ENCODE measurements around the gene TM7SF2. TPM values are rescaled to one million over a fixed set of nuclear protein-coding genes. Genes with fewer than 3 reads are reported as not detected.

The TM7SF2 gene
- total and polyA plus RNA-seq, 5 donors from 2014 or later, result 8.0 to 20.2 (median 10.4) TPM

- Mint-ChIP-seq H3K27ac (no peak overlapping the region), H3K27me3 (peaks cover 16% of the 10 kb centered on the region), H3K4me1 (no peaks in the 10 kb centered on the region), H3K9me3 (no peaks in the 10 kb centered on the region), H3K36me3 (no peaks in the 10 kb centered on the region), H3K4me3 (no peak overlapping the region)
- Histone ChIP-seq H3K4me1 (ENCODE audit: control insufficient read depth, insufficient read depth, low read length, poor library complexity, severe bottlenecking) (no peaks in the 10 kb centered on the region), H3K27ac (ENCODE audit: insufficient read depth, low read length, poor library complexity, severe bottlenecking) (no peak overlapping the region), H3K27me3 (ENCODE audit: control insufficient read depth, insufficient read depth, low read length) (no peaks in the 10 kb centered on the region), H3K36me3 (ENCODE audit: control insufficient read depth, insufficient read depth, low read length) (no peaks in the 10 kb centered on the region), H3K4me3 (ENCODE audit: low read depth, low read length) (no peak overlapping the region), H3K9me3 (ENCODE audit: control insufficient read depth in 2 of 2, low read length in 2 of 2) (no peaks in the 10 kb centered on the region)
- no peak for DNase-seq
- no peak for ATAC-seq (ENCODE audit: low read depth in 2 of 2)
Measured at GRCh38 chr11:65159012-65159411, 47.3 kb downstream of the TM7SF2 start.

- peak overlapping the region in 1 of 3 donors; percentile 2 for H3K27ac Mint-ChIP-seq
- no peaks in the 10 kb centered on the region for H3K27me3 ChIP-seq (ENCODE audit: control insufficient read depth, insufficient read depth, low read length)
- H3K4me3 Mint-ChIP-seq, result no peak overlapping the region
- no peaks in the 10 kb centered on the region for H3K9me3 Mint-ChIP-seq
- no peak overlapping the region for H3K4me3 ChIP-seq (ENCODE audit: low read depth, low read length)
- DNase-seq (no peak), ATAC-seq (ENCODE audit: low read depth in 2 of 2) (no peak)
- H3K4me1 Mint-ChIP-seq, result no peaks in the 10 kb centered on the region
- peaks cover 20% of the 10 kb centered on the region for H3K27me3 Mint-ChIP-seq
- no peaks in the 10 kb centered on the region for H3K4me1 ChIP-seq (ENCODE audit: control insufficient read depth, insufficient read depth, low read length, poor library complexity, severe bottlenecking)
- no peaks in the 10 kb centered on the region for H3K9me3 ChIP-seq (ENCODE audit: control insufficient read depth in 2 of 2, low read length in 2 of 2)
- H3K36me3 ChIP-seq (ENCODE audit: control insufficient read depth, insufficient read depth, low read length), result no peaks in the 10 kb centered on the region
- H3K36me3 Mint-ChIP-seq, result no peaks in the 10 kb centered on the region
- H3K27ac ChIP-seq (ENCODE audit: insufficient read depth, low read length, poor library complexity, severe bottlenecking), result no peak overlapping the region
Measured at GRCh38 chr11:65160643-65161042, 49.0 kb downstream of the TM7SF2 start.

GRCh38 chr11:65163684-65164083, 52.0 kb downstream of the TM7SF2 start:
- no peak for DNase-seq
- Histone ChIP-seq H3K36me3 (ENCODE audit: control insufficient read depth, insufficient read depth, low read length) (no peaks in the 10 kb centered on the region), H3K27ac (ENCODE audit: insufficient read depth, low read length, poor library complexity, severe bottlenecking) (no peak overlapping the region), H3K4me1 (ENCODE audit: control insufficient read depth, insufficient read depth, low read length, poor library complexity, severe bottlenecking) (no peaks in the 10 kb centered on the region), H3K27me3 (ENCODE audit: control insufficient read depth, insufficient read depth, low read length) (no peaks in the 10 kb centered on the region), H3K9me3 (ENCODE audit: control insufficient read depth in 2 of 2, low read length in 2 of 2) (no peaks in the 10 kb centered on the region), H3K4me3 (ENCODE audit: low read depth, low read length) (no peak overlapping the region)
- H3K9me3 Mint-ChIP-seq, result peaks cover 0 to 2% (median 0%) of the 10 kb centered on the region in 7 donors
- H3K27ac Mint-ChIP-seq, result no peak overlapping the region
- no peak for ATAC-seq (ENCODE audit: low read depth in 2 of 2)
- H3K36me3 Mint-ChIP-seq, result no peaks in the 10 kb centered on the region
- peaks cover 0 to 2% (median 0%) of the 10 kb centered on the region in 4 donors for H3K4me1 Mint-ChIP-seq
- peaks cover 20% of the 10 kb centered on the region for H3K27me3 Mint-ChIP-seq
- H3K4me3 Mint-ChIP-seq, result no peak overlapping the region

Other genes with a start within 250 kb of the TM7SF2 start
- 201 TPM for gene EHD1, start 233.3 kb upstream of the TM7SF2 start, total RNA-seq
- gene EHD1, start 233.3 kb upstream of the TM7SF2 start, polyA plus RNA-seq, result 100 to 1,000 TPM; 180 to 223 (median 183) TPM
- gene ATG2A, start 194.7 kb upstream of the TM7SF2 start, total RNA-seq, result 234 TPM
- gene ATG2A, start 194.7 kb upstream of the TM7SF2 start, polyA plus RNA-seq, result 1 to 10 TPM; 5.8 to 8.0 (median 6.4) TPM
- gene PPP2R5B, start 187.2 kb upstream of the TM7SF2 start, total RNA-seq, result 34.5 TPM
- 1 to 10 TPM; 3.6 to 4.9 (median 3.8) TPM for gene PPP2R5B, start 187.2 kb upstream of the TM7SF2 start, polyA plus RNA-seq
- not detected for gene GPHA2, start 176.0 kb upstream of the TM7SF2 start, total RNA-seq
- not detected for gene GPHA2, start 176.0 kb upstream of the TM7SF2 start, polyA plus RNA-seq
- gene MAJIN, start 139.8 kb upstream of the TM7SF2 start, total RNA-seq, result not detected
- under 1 TPM in 3 of 4 donors, not detected in 1; 0.46 to 0.64 (median 0.51) TPM for gene MAJIN, start 139.8 kb upstream of the TM7SF2 start, polyA plus RNA-seq
- not detected for gene BATF2, start 114.9 kb upstream of the TM7SF2 start, total RNA-seq
- not detected for gene BATF2, start 114.9 kb upstream of the TM7SF2 start, polyA plus RNA-seq
- 16.5 TPM for gene ARL2, start 97.7 kb upstream of the TM7SF2 start, total RNA-seq
- gene ARL2, start 97.7 kb upstream of the TM7SF2 start, polyA plus RNA-seq, result 10 to 100 TPM; 57.6 to 67.6 (median 66.1) TPM
- 17.4 TPM for gene SNX15, start 84.4 kb upstream of the TM7SF2 start, total RNA-seq
- 10 to 100 TPM in 3 of 4 donors, 1 to 10 TPM in 1; 9.4 to 15.6 (median 11.1) TPM for gene SNX15, start 84.4 kb upstream of the TM7SF2 start, polyA plus RNA-seq
- 4.2 TPM for gene SAC3D1, start 70.7 kb upstream of the TM7SF2 start, total RNA-seq
- 10 to 100 TPM; 11.7 to 15.3 (median 13.4) TPM for gene SAC3D1, start 70.7 kb upstream of the TM7SF2 start, polyA plus RNA-seq
- 16.4 TPM for gene NAALADL1, start 53.3 kb upstream of the TM7SF2 start, total RNA-seq
- gene NAALADL1, start 53.3 kb upstream of the TM7SF2 start, polyA plus RNA-seq, result 10 to 100 TPM; 23.9 to 52.2 (median 32.3) TPM
- 1.7 TPM for gene CDCA5, start 27.8 kb upstream of the TM7SF2 start, total RNA-seq
- gene CDCA5, start 27.8 kb upstream of the TM7SF2 start, polyA plus RNA-seq, result 1 to 10 TPM in 3 of 4 donors, under 1 TPM in 1; 0.78 to 3.2 (median 1.6) TPM
- gene ZFPL1, start 27.6 kb upstream of the TM7SF2 start, total RNA-seq, result 42.9 TPM
- 10 to 100 TPM; 27.0 to 33.2 (median 30.2) TPM for gene ZFPL1, start 27.6 kb upstream of the TM7SF2 start, polyA plus RNA-seq
- gene VPS51, start 15.7 kb upstream of the TM7SF2 start, total RNA-seq, result 234 TPM
- 100 to 1,000 TPM in 1 of 4 donors, 10 to 100 TPM in 3; 84.2 to 109 (median 96.3) TPM for gene VPS51, start 15.7 kb upstream of the TM7SF2 start, polyA plus RNA-seq
- gene ZNHIT2, start 5.8 kb downstream of the TM7SF2 start, total RNA-seq, result 6.0 TPM
- 10 to 100 TPM; 20.1 to 29.0 (median 22.7) TPM for gene ZNHIT2, start 5.8 kb downstream of the TM7SF2 start, polyA plus RNA-seq
- 1,172 TPM for gene FAU, start 10.3 kb downstream of the TM7SF2 start, total RNA-seq
- 1,000 to 10,000 TPM; 1,003 to 1,125 (median 1,056) TPM for gene FAU, start 10.3 kb downstream of the TM7SF2 start, polyA plus RNA-seq
- gene MRPL49, start 10.4 kb downstream of the TM7SF2 start, total RNA-seq, result 47.7 TPM
- 100 to 1,000 TPM; 104 to 125 (median 111) TPM for gene MRPL49, start 10.4 kb downstream of the TM7SF2 start, polyA plus RNA-seq
- gene SYVN1, start 22.6 kb downstream of the TM7SF2 start, total RNA-seq, result 66.3 TPM
- gene SYVN1, start 22.6 kb downstream of the TM7SF2 start, polyA plus RNA-seq, result 10 to 100 TPM in 1 of 4 donors, 1 to 10 TPM in 3; 6.2 to 10.8 (median 7.3) TPM
- gene SPDYC, start 58.4 kb downstream of the TM7SF2 start, total RNA-seq, result not detected
- not detected for gene SPDYC, start 58.4 kb downstream of the TM7SF2 start, polyA plus RNA-seq
- 158 TPM for gene CAPN1, start 70.1 kb downstream of the TM7SF2 start, total RNA-seq
- gene CAPN1, start 70.1 kb downstream of the TM7SF2 start, polyA plus RNA-seq, result 100 to 1,000 TPM in 2 of 4 donors, 10 to 100 TPM in 2; 91.2 to 148 (median 109) TPM
- gene POLA2, start 150.1 kb downstream of the TM7SF2 start, total RNA-seq, result 25.7 TPM
- gene POLA2, start 150.1 kb downstream of the TM7SF2 start, polyA plus RNA-seq, result 10 to 100 TPM in 3 of 4 donors, 1 to 10 TPM in 1; 8.3 to 13.4 (median 12.8) TPM
- 1.9 TPM for gene CDC42EP2, start 203.0 kb downstream of the TM7SF2 start, total RNA-seq
- gene CDC42EP2, start 203.0 kb downstream of the TM7SF2 start, polyA plus RNA-seq, result not detected
- gene DPF2, start 222.0 kb downstream of the TM7SF2 start, total RNA-seq, result 67.0 TPM
- 10 to 100 TPM; 70.3 to 81.4 (median 74.9) TPM for gene DPF2, start 222.0 kb downstream of the TM7SF2 start, polyA plus RNA-seq
- gene TIGD3, start 242.9 kb downstream of the TM7SF2 start, total RNA-seq, result 0.37 TPM
- under 1 TPM; 0.19 to 0.90 (median 0.59) TPM for gene TIGD3, start 242.9 kb downstream of the TM7SF2 start, polyA plus RNA-seq